IMR-90 (cell line): Measurements from ENCODE around the gene MINAR2. TPM values are rescaled to one million over a fixed set of nuclear protein-coding genes. Genes with fewer than 3 reads are reported as not detected.

Source experiments
- ATAC-seq: fragments of 200-7000 bp; cut with Tn5 transposase; 2 replicates; pipeline ENCODE4 v1.9.1; 2020; ENCODE audit warnings: low read depth, mild to moderate bottlenecking, moderate library complexity
- BruUV-seq: library from RNA; stranded (reverse); fragments of 400-500 nt; replicated peaks from 2 replicates; lab custom pipeline; 2021; lab: Mats Ljungman, UMichigan
- CTCF ChIA-PET: fragments of 300-600 bp; formaldehyde crosslinking; extraction: SDS; loops from one replicate; lab custom pipeline; 2021; ENCODE audit warnings: antibody characterized with exemption; lab: Yijun Ruan, JAX
- POLR2A ChIA-PET: fragments of 300-600 bp; sonication (Branson Sonifier 250); formaldehyde crosslinking; loops from one replicate; lab custom pipeline; 2022; ENCODE audit warnings: antibody characterized with exemption; ENCODE audit not compliant: unreplicated experiment; lab: Charles Lee
- DNase-seq: peaks from one replicate; pipeline ENCODE4 v3.0.0; 2013
- H2AFZ ChIP-seq: replicated peaks from 2 replicates; pipeline ENCODE3; 2013; ENCODE audit warnings: low read length, mild to moderate bottlenecking; ENCODE audit not compliant: poor library complexity
- H2AK5ac ChIP-seq: 2 replicates; pipeline ENCODE4 v1.6.1; 2013; ENCODE audit warnings: low read depth, low read length, inconsistent platforms
- H2AK9ac ChIP-seq: replicated peaks from 2 replicates; pipeline ENCODE3; 2013; ENCODE audit warnings: mild to moderate bottlenecking, low read depth, low read length, moderate library complexity; ENCODE audit not compliant: poor library complexity
- H2BK120ac ChIP-seq: 2 replicates; pipeline ENCODE4 v1.6.1; 2013; ENCODE audit warnings: low read depth, low read length, inconsistent platforms
- H2BK15ac ChIP-seq: 3 replicates; pipeline ENCODE4 v1.6.1; 2013; ENCODE audit warnings: low read depth, low read length, inconsistent platforms
- H2BK20ac ChIP-seq: 2 replicates; pipeline ENCODE4 v1.6.1; 2013; ENCODE audit warnings: low read depth, mild to moderate bottlenecking, inconsistent platforms, low read length, moderate library complexity
- H2BK5ac ChIP-seq: 2 replicates; pipeline ENCODE4 v1.6.1; 2013; ENCODE audit warnings: mild to moderate bottlenecking, low read depth, low read length, inconsistent platforms; ENCODE audit not compliant: poor library complexity, severe bottlenecking
- H3K14ac ChIP-seq: replicated peaks from 2 replicates; pipeline ENCODE4 v1.6.1; 2013; ENCODE audit warnings: low read depth, low read length, inconsistent platforms
- H3K18ac ChIP-seq: 2 replicates; pipeline ENCODE4 v1.6.1; 2013; ENCODE audit warnings: low read depth, low read length, control low read depth
- H3K23ac ChIP-seq: 2 replicates; pipeline ENCODE4 v1.6.1; 2013; ENCODE audit warnings: low read depth, low read length, inconsistent platforms
- H3K27ac ChIP-seq: 2 replicates; pipeline ENCODE4 v1.5.1; 2013; ENCODE audit warnings: mild to moderate bottlenecking, control low read depth, low read length; ENCODE audit not compliant: insufficient read depth
- H3K27me3 ChIP-seq: 2 replicates; pipeline ENCODE4 v1.6.1; 2013; ENCODE audit warnings: low read length; ENCODE audit not compliant: control insufficient read depth, insufficient read depth
- H3K36me3 ChIP-seq: 2 replicates; pipeline ENCODE4 v1.6.1; 2013; ENCODE audit warnings: low read length, mixed read lengths; ENCODE audit not compliant: control insufficient read depth, insufficient read depth
- H3K4ac ChIP-seq: 2 replicates; pipeline ENCODE4 v1.6.1; 2013; ENCODE audit warnings: low read depth, low read length, inconsistent platforms
- H3K4me1 ChIP-seq: 2 replicates; pipeline ENCODE4 v1.6.1; 2013; ENCODE audit warnings: low read length, mixed read lengths; ENCODE audit not compliant: control insufficient read depth, insufficient read depth
- H3K4me2 ChIP-seq: 2 replicates; pipeline ENCODE4 v1.6.1; 2013; ENCODE audit warnings: low read depth, mild to moderate bottlenecking, control low read depth, low read length, moderate library complexity
- H3K4me3 ChIP-seq: 2 replicates; pipeline ENCODE4 v1.5.1; 2013; ENCODE audit warnings: low read depth, mild to moderate bottlenecking, control low read depth, low read length, moderate library complexity; ENCODE audit not compliant: insufficient read depth
- H3K56ac ChIP-seq: 2 replicates; pipeline ENCODE4 v1.6.1; 2013; ENCODE audit warnings: low read length, inconsistent platforms; ENCODE audit not compliant: insufficient read depth; ENCODE audit errors: extremely low read depth
- H3K79me1 ChIP-seq, 2 experiments: 2 replicates each; pipeline ENCODE4 v1.6.1; 2013; ENCODE audit warnings: low read length in 2 of 2, inconsistent platforms in 1 of 2, low read depth in 1 of 2
- H3K9ac ChIP-seq: 2 replicates; pipeline ENCODE4 v1.6.1; 2013; ENCODE audit warnings: low read depth, low read length, control low read depth
- H3K9me1 ChIP-seq: 2 replicates; pipeline ENCODE4 v1.6.1; 2013; ENCODE audit warnings: low read length, inconsistent platforms; ENCODE audit not compliant: insufficient read depth
- H3K9me3 ChIP-seq: 2 replicates; pipeline ENCODE4 v1.6.1; 2013; ENCODE audit warnings: low read length; ENCODE audit not compliant: control insufficient read depth, insufficient read depth
- H4K20me1 ChIP-seq: 2 replicates; pipeline ENCODE4 v1.6.1; 2013; ENCODE audit warnings: low read length, inconsistent platforms; ENCODE audit not compliant: insufficient read depth
- H4K5ac ChIP-seq: 2 replicates; pipeline ENCODE4 v1.6.1; 2013; ENCODE audit warnings: mild to moderate bottlenecking, low read depth, low read length, control low read depth
- H4K8ac ChIP-seq, 2 experiments: 2 replicates each; pipeline ENCODE4 v1.6.1; 2013; ENCODE audit warnings: low read depth in 2 of 2, low read length in 2 of 2, control low read depth in 1 of 2, inconsistent platforms in 1 of 2
- H4K91ac ChIP-seq: 2 replicates; pipeline ENCODE4 v1.6.1; 2013; ENCODE audit warnings: low read depth, low read length, inconsistent platforms; ENCODE audit not compliant: insufficient read depth
- BHLHE40 ChIP-seq: fragments of 150-350 bp; IDR thresholded peaks from 2 replicates; pipeline ENCODE4 v1.6.1; 2016; ENCODE audit warnings: mild to moderate bottlenecking, low read depth, low read length
- CEBPB ChIP-seq: IDR thresholded peaks from 2 replicates; pipeline ENCODE4 v1.6.1; 2012; ENCODE audit warnings: low read depth, low read length, improper control_type of control experiment
- CHD1 ChIP-seq: IDR thresholded peaks from 2 replicates; pipeline ENCODE4 v1.6.1; 2012; ENCODE audit warnings: low read depth, low read length, improper control_type of control experiment
- CTCF ChIP-seq: conservative IDR thresholded peaks from 2 replicates; pipeline ENCODE4 v1.5.1; 2012; ENCODE audit warnings: mild to moderate bottlenecking, low read depth, low read length, improper control_type of control experiment
- ELK1 ChIP-seq: fragments of 150-350 bp; IDR thresholded peaks from 2 replicates; pipeline ENCODE4 v1.6.1; 2016; ENCODE audit warnings: low read depth, mild to moderate bottlenecking, low read length, moderate library complexity, borderline replicate concordance
- FOS ChIP-seq: fragments of 150-350 bp; IDR thresholded peaks from 2 replicates; pipeline ENCODE4 v1.6.1; 2016; ENCODE audit warnings: low read depth, low read length
- MAFK ChIP-seq: IDR thresholded peaks from 2 replicates; pipeline ENCODE4 v1.6.1; 2012; ENCODE audit warnings: low read depth, low read length, improper control_type of control experiment
- MAZ ChIP-seq: IDR thresholded peaks from 2 replicates; pipeline ENCODE4 v1.6.1; 2012; ENCODE audit warnings: low read depth, mild to moderate bottlenecking, low read length, improper control_type of control experiment, moderate library complexity, borderline replicate concordance
- MXI1 ChIP-seq: IDR thresholded peaks from 2 replicates; pipeline ENCODE4 v1.6.1; 2012; ENCODE audit warnings: low read depth, mild to moderate bottlenecking, low read length, moderate library complexity, borderline replicate concordance
- NFE2L2 ChIP-seq: fragments of 150-350 bp; IDR thresholded peaks from 2 replicates; pipeline ENCODE4 v1.6.1; 2016; ENCODE audit warnings: low read depth, mild to moderate bottlenecking, low read length
- POLR2A ChIP-seq: IDR thresholded peaks from 2 replicates; pipeline ENCODE4 v1.6.1; 2012; ENCODE audit warnings: mild to moderate bottlenecking, low read depth, low read length
- RAD21 ChIP-seq: IDR thresholded peaks from 2 replicates; pipeline ENCODE4 v1.6.1; 2012; ENCODE audit warnings: low read length, improper control_type of control experiment
- RCOR1 ChIP-seq: IDR thresholded peaks from 2 replicates; pipeline ENCODE4 v1.6.1; 2012; ENCODE audit warnings: mild to moderate bottlenecking, low read length, improper control_type of control experiment; ENCODE audit not compliant: insufficient replicate concordance
- RFX5 ChIP-seq: IDR thresholded peaks from 2 replicates; pipeline ENCODE4 v1.8.0; 2012; ENCODE audit warnings: low read depth, mild to moderate bottlenecking, low read length, moderate library complexity
- SMC3 ChIP-seq: fragments of 150-350 bp; IDR thresholded peaks from 2 replicates; pipeline ENCODE4 v1.6.1; 2016; ENCODE audit warnings: low read depth, mild to moderate bottlenecking, antibody characterized with exemption, low read length, moderate library complexity
- USF2 ChIP-seq: fragments of 150-350 bp; IDR thresholded peaks from 2 replicates; pipeline ENCODE4 v1.6.1; 2017; ENCODE audit warnings: mild to moderate bottlenecking, antibody characterized with exemption, low read length, low read depth
- WGBS, 2 experiments: methylation state at CpG; one replicate each; pipeline versions ENCODE4 v1.1.5 to v1.1.7; 2013; ENCODE audit warnings: missing lambda C conversion rate in 2 of 2; ENCODE audit not compliant: insufficient read length in 1 of 2; ENCODE audit errors: extremely low coverage in 2 of 2; 5-methylcytosine and 5-hydroxymethylcytosine counted together
- dilution Hi-C: fragments of 300-500 bp; cut with HindIII; formaldehyde crosslinking; loops from one replicate; pipeline ENCODE4 v1.14.3; 2018; ENCODE audit warnings: low sequenced_read_pairs; ENCODE audit not compliant: unreplicated experiment
- in situ Hi-C: fragments of 300-500 bp; cut with MboI; formaldehyde crosslinking; loops from 3 replicates; pipeline ENCODE4 v1.14.3; 2019; ENCODE audit warnings: low sequenced_read_pairs, inconsistent platforms, mixed read lengths
- intact Hi-C: fragments of 100-400 bp; cut with micrococcal nuclease; formaldehyde crosslinking; loops from 2 replicates; pipeline ENCODE4 v1.10.0; 2022
- polyA plus RNA-seq, 3 experiments: library from polyadenylated mRNA; depleted of rRNA; stranded (reverse); fragments of >200 nt; gene quantifications; 2 replicates each; pipeline ENCODE4 v1.2.3, GENCODE V29; 2012; ENCODE audit warnings: low replicate concordance in 1 of 3
- total RNA-seq: library from RNA; depleted of rRNA; stranded (reverse); fragments of >200 nt; gene quantifications from 2 replicates; pipeline ENCODE4 v1.2.3, GENCODE V29; 2012

Gene MINAR2
- total and polyA plus RNA-seq, 2 of the 4 experiments (the other 2 are of a cell fraction), result not detected

- no peaks in the 10 kb centered on the region for H3K79me1 ChIP-seq
- dilution Hi-C loops, result no loop called here
- H4K8ac ChIP-seq, result no peak overlapping the region
- H3K56ac ChIP-seq, result no peak overlapping the region
- H3K9ac ChIP-seq, result no peak overlapping the region
- BruUV-seq, result no TSS peak
- no peak overlapping the region for H3K14ac ChIP-seq
- H3K23ac ChIP-seq, result no peak overlapping the region
- H2BK120ac ChIP-seq, result no peak overlapping the region
- no peak overlapping the region for H4K5ac ChIP-seq
- no CpG with 5 or more reads among the region's 1 CpG for WGBS, 2 experiments
- no peak overlapping the region for H2BK20ac ChIP-seq
- H3K27ac ChIP-seq, result no peak overlapping the region
- no peak overlapping the region for H3K4ac ChIP-seq
- no peak for TF ChIP-seq MAFK
- TF ChIP-seq FOS, result no peak
- TF ChIP-seq BHLHE40, result no peak
- no peak for TF ChIP-seq RFX5
- TF ChIP-seq POLR2A, result no peak
- no peak for TF ChIP-seq MXI1
- no peak for TF ChIP-seq NFE2L2
- TF ChIP-seq RCOR1, result no peak
- no peak for TF ChIP-seq SMC3
- no peak for TF ChIP-seq CHD1
- no peak for TF ChIP-seq ELK1
- TF ChIP-seq CEBPB, result no peak
- no peak for TF ChIP-seq USF2
- no peak for TF ChIP-seq MAZ
- no peak for TF ChIP-seq RAD21
- TF ChIP-seq CTCF, result no peak
- POLR2A ChIA-PET, result no interaction called here
- H3K9me1 ChIP-seq, result no peaks in the 10 kb centered on the region
- no peak overlapping the region for H3K4me3 ChIP-seq
- H3K27me3 ChIP-seq, result no peaks in the 10 kb centered on the region
- no peak for ATAC-seq
- H3K18ac ChIP-seq, result no peak overlapping the region
- H3K9me3 ChIP-seq, result no peaks in the 10 kb centered on the region
- no peaks in the 10 kb centered on the region for H4K20me1 ChIP-seq
- H3K4me1 ChIP-seq, result no peaks in the 10 kb centered on the region
- H2AK5ac ChIP-seq, result no peak overlapping the region
- intact Hi-C loops, result no loop called here
- CTCF ChIA-PET, result no interaction called here
- H4K91ac ChIP-seq, result no peak overlapping the region
- H2BK5ac ChIP-seq, result no peak overlapping the region
- H2AK9ac ChIP-seq, result no peak overlapping the region
- no peak overlapping the region for H2BK15ac ChIP-seq
- no peak for DNase-seq
- no peak overlapping the region for H2AFZ ChIP-seq
- in situ Hi-C loops, result no loop called here
- no peaks in the 10 kb centered on the region for H3K36me3 ChIP-seq
- H3K4me2 ChIP-seq, result no peak overlapping the region
These were observed 15.8 kb downstream of the MINAR2 start for GRCh38 chr5:129763651-129764050.
